HepG2 (cell line): ENCODE results near the gene NEU1. TPM values are rescaled to one million over a fixed set of nuclear protein-coding genes. Genes with fewer than 3 reads are reported as not detected.
A peak's percentile ranks its signal among the peaks of the same experiment; 100 is the strongest.

Source experiments
- ATAD3A ChIP-seq: sonication (generic); formaldehyde crosslinking; IDR thresholded peaks from 2 replicates; pipeline ENCODE4 v1.4.0; 2020; ENCODE audit warnings: missing genetic modification reagents
- CC2D1A ChIP-seq: sonication (generic); formaldehyde crosslinking; IDR thresholded peaks from 2 replicates; pipeline ENCODE4 v1.8.1; 2023; ENCODE audit warnings: mild to moderate bottlenecking, missing genetic modification reagents
- ETS1 ChIP-seq: sonication (generic); formaldehyde crosslinking; IDR thresholded peaks from 2 replicates; pipeline ENCODE4 v1.4.0; 2020; ENCODE audit warnings: missing genetic modification reagents
- FLYWCH1 ChIP-seq: sonication (generic); formaldehyde crosslinking; IDR thresholded peaks from 2 replicates; pipeline ENCODE4 v1.8.1; 2023; ENCODE audit warnings: mild to moderate bottlenecking, missing genetic modification reagents
- HDAC6 ChIP-seq: fragments of 200-600 bp; sonication (generic); IDR thresholded peaks from 2 replicates; pipeline ENCODE4 v1.7.0; 2017; ENCODE audit warnings: mild to moderate bottlenecking, antibody characterized with exemption, low read length, low read depth
- HMGXB3 ChIP-seq: sonication (generic); formaldehyde crosslinking; IDR thresholded peaks from 2 replicates; pipeline ENCODE4 v1.4.0; 2020; ENCODE audit warnings: missing genetic modification reagents, borderline replicate concordance
- HNRNPL ChIP-seq: fragments of 200-400 bp; formaldehyde crosslinking; IDR thresholded peaks from 2 replicates; pipeline ENCODE4 v1.6.1; 2017; ENCODE audit warnings: mild to moderate bottlenecking, low read depth, low read length
- HOMEZ ChIP-seq: IDR thresholded peaks from 2 replicates; pipeline ENCODE4 v1.6.1; 2016; ENCODE audit warnings: low read depth
- MAFF ChIP-seq: IDR thresholded peaks from 2 replicates; pipeline ENCODE4 v1.6.1; 2011; ENCODE audit warnings: low read depth, low read length, improper control_type of control experiment
- NCOA5 ChIP-seq: sonication (generic); formaldehyde crosslinking; IDR thresholded peaks from 2 replicates; pipeline ENCODE4 v1.4.0; 2020; ENCODE audit warnings: missing genetic modification reagents
- NR3C1 ChIP-seq: sonication (generic); formaldehyde crosslinking; IDR thresholded peaks from 2 replicates; pipeline ENCODE4 v1.4.0; 2020; ENCODE audit warnings: missing genetic modification reagents
- RFX5 ChIP-seq: IDR thresholded peaks from 2 replicates; pipeline ENCODE4 v1.6.1; 2011; ENCODE audit warnings: low read depth, low read length, improper control_type of control experiment
- ZFYVE20 ChIP-seq: sonication (generic); formaldehyde crosslinking; IDR thresholded peaks from 2 replicates; pipeline ENCODE4 v1.8.0; 2023; ENCODE audit warnings: low read depth, mild to moderate bottlenecking, moderate library complexity, missing genetic modification reagents, borderline replicate concordance
- ZNF382 ChIP-seq: sonication (generic); formaldehyde crosslinking; IDR thresholded peaks from 2 replicates; pipeline ENCODE4 v1.5.0; 2020; ENCODE audit warnings: missing genetic modification reagents, mild to moderate bottlenecking, borderline replicate concordance
- ZNF501 ChIP-seq: sonication (generic); formaldehyde crosslinking; IDR thresholded peaks from 2 replicates; pipeline ENCODE4 v1.5.1; 2020; ENCODE audit warnings: mild to moderate bottlenecking, moderate library complexity, missing genetic modification reagents
- ZNF512B ChIP-seq: sonication (generic); formaldehyde crosslinking; IDR thresholded peaks from 2 replicates; pipeline ENCODE4 v1.5.1; 2020; ENCODE audit warnings: missing genetic modification reagents, mild to moderate bottlenecking, borderline replicate concordance
- ZNF563 ChIP-seq: sonication (generic); formaldehyde crosslinking; IDR thresholded peaks from 2 replicates; pipeline ENCODE4 v1.8.0; 2022; ENCODE audit warnings: mild to moderate bottlenecking, moderate library complexity, missing genetic modification reagents
- ZNF781 ChIP-seq: sonication (generic); formaldehyde crosslinking; IDR thresholded peaks from 2 replicates; pipeline ENCODE4 v1.5.1; 2020; ENCODE audit warnings: borderline replicate concordance, mild to moderate bottlenecking, missing genetic modification reagents; ENCODE audit errors: not compliant biosample characterization
- ZNF850 ChIP-seq: sonication (generic); formaldehyde crosslinking; conservative IDR thresholded peaks from 2 replicates; pipeline ENCODE4 v1.9.0; 2021; ENCODE audit warnings: mild to moderate bottlenecking, missing genetic modification reagents
- ZSCAN22 ChIP-seq: sonication (generic); formaldehyde crosslinking; IDR thresholded peaks from 2 replicates; pipeline ENCODE4 v1.4.0; 2020; ENCODE audit warnings: mild to moderate bottlenecking, missing genetic modification reagents
- polyA plus RNA-seq, 8 experiments: library from polyadenylated mRNA; depleted of rRNA in 3 of 8; stranded (reverse) in 7 of 8; unstranded in 1 of 8; fragments of >200 nt; fragmentation: Illumina TruSeq in 4 of 8; extraction: Trizol in 4 of 8; gene quantifications; 2 replicates each; pipeline versions ENCODE4 v1.2.1 to v1.2.3, GENCODE V29; 2011 to 2016; ENCODE audit warnings: low read depth in 4 of 8, missing spikeins in 1 of 8, mixed read lengths in 1 of 8; ENCODE audit not compliant: insufficient read depth in 1 of 8
- total RNA-seq, 5 experiments: library from RNA; depleted of rRNA; stranded (reverse); fragments of >200 nt; fragmentation: Illumina TruSeq; extraction: Trizol; gene quantifications; 2 replicates each; pipeline ENCODE4 v1.2.3, GENCODE V29; 2016; ENCODE audit warnings: low read depth in 1 of 5

NEU1 gene
- total and polyA plus RNA-seq, 2 of the 13 experiments (the other 11 are each of a cell fraction or from before 2014, with no cell fraction given): 215 to 297 TPM

GRCh38 chr6:31862344-31863235, at the start of gene NEU1 (continued):
- TF ChIP-seq ETS1 (CRISPR knock-in tag): no peak
- peak; percentile 88 for TF ChIP-seq HNRNPL
- TF ChIP-seq HDAC6: no peak
- no peak for TF ChIP-seq CC2D1A (CRISPR knock-in tag)
- TF ChIP-seq ATAD3A (CRISPR knock-in tag): no peak
- TF ChIP-seq ZNF501 (CRISPR knock-in tag): peak; percentile 86
- TF ChIP-seq ZNF781 (CRISPR knock-in tag): no peak
- TF ChIP-seq ZNF512B (CRISPR knock-in tag): no peak
- no peak for TF ChIP-seq ZNF850 (CRISPR knock-in tag)
- TF ChIP-seq ZFYVE20 (CRISPR knock-in tag): no peak
- TF ChIP-seq HOMEZ: peak; percentile 87
- peak; percentile 67 for TF ChIP-seq RFX5
- no peak for TF ChIP-seq ZSCAN22 (CRISPR knock-in tag)
- no peak for TF ChIP-seq NR3C1
- no peak for TF ChIP-seq MAFF
- TF ChIP-seq ZNF563: no peak
- TF ChIP-seq NCOA5 (CRISPR knock-in tag): no peak
- TF ChIP-seq FLYWCH1 (CRISPR knock-in tag): no peak
- no peak for TF ChIP-seq ZNF382
- peak; percentile 98 for TF ChIP-seq HMGXB3 (CRISPR knock-in tag)
